Stomach (tissue), 9 donors: ENCODE results near the gene SYDE1. TPM values are rescaled to one million over a fixed set of nuclear protein-coding genes. Genes with fewer than 3 reads are reported as not detected.

Source experiments
- DNase-seq, 2 donors: peaks; one replicate each; pipeline versions ENCODE4 v3.0.0 to v3.0.0-alpha.2; 2013 to 2019
- H3K27ac ChIP-seq, 5 donors: fragments of 200-600 bp in 4 of 5; sonication (generic) in 4 of 5; one replicate each; pipeline ENCODE4 v1.5.1; 2013 to 2019; ENCODE audit warnings: mild to moderate bottlenecking in 1 of 5, moderate library complexity in 1 of 5
- H3K27me3 ChIP-seq, 3 donors: fragments of 200-600 bp; sonication (generic); one replicate each; pipeline ENCODE4 v1.5.1; 2017 to 2019; ENCODE audit warnings: mixed run types in 1 of 3
- H3K36me3 ChIP-seq, 4 donors: fragments of 200-600 bp; sonication (generic); 1 replicate in 3 of 4; 2 replicates in 1 of 4; pipeline ENCODE4 v1.5.1; 2016 to 2019
- H3K4me1 ChIP-seq, 4 donors: fragments of 200-600 bp; sonication (generic); one replicate each; pipeline ENCODE4 v1.5.1; 2016 to 2019
- H3K4me3 ChIP-seq, 4 donors: fragments of 200-600 bp; sonication (generic) in 3 of 4; one replicate each; pipeline ENCODE4 v1.5.1; 2016 to 2019; ENCODE audit warnings: mild to moderate bottlenecking in 1 of 4
- H3K9me3 ChIP-seq, 4 donors: fragments of 200-600 bp; sonication (generic); one replicate each; pipeline ENCODE4 v1.5.1; 2016 to 2019
- EP300 ChIP-seq: sonication (generic); formaldehyde crosslinking; IDR thresholded peaks from one replicate; pipeline ENCODE4 v1.6.1; 2017; ENCODE audit warnings: antibody characterized with exemption
- POLR2A ChIP-seq, 4 donors: fragments of 450-650 bp; IDR thresholded peaks; one replicate each; pipeline ENCODE4 v1.6.1; 2016; ENCODE audit warnings: antibody characterized with exemption in 4 of 4, control low read depth in 2 of 4, mild to moderate bottlenecking in 1 of 4, moderate library complexity in 1 of 4
- POLR2AphosphoS5 ChIP-seq, 3 donors: sonication (generic); formaldehyde crosslinking; IDR thresholded peaks; one replicate each; pipeline ENCODE4 v1.6.1; 2016; ENCODE audit warnings: antibody characterized with exemption in 3 of 3
- WGBS, 5 donors: extraction: QIAGEN DNeasy Blood & Tissue Kit in 3 of 5; methylation state at CpG; one replicate each; pipeline versions ENCODE4 v1.1.5 to v1.1.7; 2013 to 2018; 5-methylcytosine and 5-hydroxymethylcytosine counted together
- intact Hi-C: fragments of 100-400 bp; cut with DNase I; formaldehyde crosslinking; loops from one replicate; pipeline ENCODE4 v1.15.1; 2023; ENCODE audit warnings: low total_unique reads
- polyA plus RNA-seq, 3 donors: library from polyadenylated mRNA; stranded (reverse); fragments of 200-250 nt; gene quantifications; one replicate each; pipeline ENCODE4 v1.2.3, GENCODE V29; 2013
- total RNA-seq, 5 donors: library from RNA; depleted of rRNA; stranded (reverse); fragments of >200 nt; gene quantifications; one replicate each; pipeline versions ENCODE4 v1.1.0 to v1.2.3, GENCODE V29; 2014 to 2016
- TF ChIP-seq, protein P1 (sequence below), 7 experiments: fragments of 450-650 bp in 4 of 7; fragments of 200-600 bp in 3 of 7; sonication (generic) in 3 of 7; IDR thresholded peaks; one replicate each; pipeline ENCODE4 v1.5.1; 2016 to 2019; ENCODE audit warnings: antibody characterized with exemption in 7 of 7, control low read depth in 2 of 7, mild to moderate bottlenecking in 1 of 7
- donor health status: healthy with polysubstance abuse.
- donor health status: Bipolar disorder and iron deficiency.
- donor health status: healthy.

SYDE1 gene
- total and polyA plus RNA-seq, 8 donors: 2.0 to 19.6 (median 9.6) TPM

DNA sequence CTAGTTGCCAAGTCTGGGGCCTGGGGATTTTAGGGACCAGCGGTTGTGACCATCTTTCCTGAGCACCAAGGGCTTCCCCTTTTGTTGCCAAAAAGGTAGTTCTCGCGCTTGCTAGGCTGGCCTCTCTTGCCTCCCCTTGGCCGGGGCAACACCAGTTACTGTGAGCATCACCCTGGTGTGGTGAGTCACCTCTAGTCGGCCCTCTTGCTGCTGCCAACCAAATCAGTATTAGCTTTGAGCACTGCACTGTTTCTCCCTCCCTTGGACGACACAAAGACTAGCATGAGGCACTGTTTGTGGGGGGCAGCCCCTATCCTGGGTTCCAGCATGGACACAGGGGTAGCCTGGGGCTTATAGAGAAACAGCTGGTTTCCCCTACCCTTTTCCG is 6.9 kb downstream of the SYDE1 start:
- TF ChIP-seq POLR2A (IDR thresholded peaks at IDR 0.05): no peak
- TF ChIP-seq, protein P1, sequence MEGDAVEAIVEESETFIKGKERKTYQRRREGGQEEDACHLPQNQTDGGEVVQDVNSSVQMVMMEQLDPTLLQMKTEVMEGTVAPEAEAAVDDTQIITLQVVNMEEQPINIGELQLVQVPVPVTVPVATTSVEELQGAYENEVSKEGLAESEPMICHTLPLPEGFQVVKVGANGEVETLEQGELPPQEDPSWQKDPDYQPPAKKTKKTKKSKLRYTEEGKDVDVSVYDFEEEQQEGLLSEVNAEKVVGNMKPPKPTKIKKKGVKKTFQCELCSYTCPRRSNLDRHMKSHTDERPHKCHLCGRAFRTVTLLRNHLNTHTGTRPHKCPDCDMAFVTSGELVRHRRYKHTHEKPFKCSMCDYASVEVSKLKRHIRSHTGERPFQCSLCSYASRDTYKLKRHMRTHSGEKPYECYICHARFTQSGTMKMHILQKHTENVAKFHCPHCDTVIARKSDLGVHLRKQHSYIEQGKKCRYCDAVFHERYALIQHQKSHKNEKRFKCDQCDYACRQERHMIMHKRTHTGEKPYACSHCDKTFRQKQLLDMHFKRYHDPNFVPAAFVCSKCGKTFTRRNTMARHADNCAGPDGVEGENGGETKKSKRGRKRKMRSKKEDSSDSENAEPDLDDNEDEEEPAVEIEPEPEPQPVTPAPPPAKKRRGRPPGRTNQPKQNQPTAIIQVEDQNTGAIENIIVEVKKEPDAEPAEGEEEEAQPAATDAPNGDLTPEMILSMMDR (IDR thresholded peaks at IDR 0.05): no peak
- no peak for TF ChIP-seq POLR2AphosphoS5 (IDR thresholded peaks at IDR 0.05)
- no peak for TF ChIP-seq EP300
- H3K27ac ChIP-seq: peak overlapping the region in 4 of 5 donors; percentile 20 to 71 (median 48)
- DNase-seq: no peak
- H3K4me3 ChIP-seq: no peak overlapping the region
- WGBS, 5 donors: 39 to 82% (median 76%) methylated on average over 4 to 7 of the region's 7 CpGs
- intact Hi-C loops: no loop called here
- H3K9me3 ChIP-seq: no peaks in the 10 kb centered on the region
- peaks cover 41 to 100% (median 94%) of the 10 kb centered on the region in 4 donors for H3K36me3 ChIP-seq
- H3K4me1 ChIP-seq: peaks cover 0 to 20% (median 13%) of the 10 kb centered on the region in 4 donors
- peaks cover 0 to 3% (median 0%) of the 10 kb centered on the region in 3 donors for H3K27me3 ChIP-seq

DNA sequence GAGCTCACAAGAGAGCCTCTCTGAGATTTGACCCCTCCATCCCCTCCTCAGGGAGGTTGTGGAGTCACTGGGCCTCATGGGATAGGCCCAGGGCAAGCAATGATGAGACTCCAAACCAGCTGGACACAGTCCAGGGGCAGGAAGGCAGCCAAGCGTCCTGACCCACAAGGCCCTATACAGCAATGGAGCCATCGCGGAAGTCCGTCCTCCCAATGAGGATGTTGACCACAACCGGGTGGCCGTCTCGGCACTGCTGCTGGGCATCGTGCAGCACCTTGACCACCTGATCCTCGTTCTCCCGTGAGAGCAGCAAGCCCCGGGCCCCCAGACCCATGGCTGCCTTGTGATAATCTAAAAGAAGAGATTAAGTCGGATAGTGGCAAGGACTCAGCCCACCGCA is 7.9 kb downstream of the SYDE1 start:
- Histone ChIP-seq H3K4me1 (peaks cover 0 to 18% (median 11%) of the 10 kb centered on the region in 4 donors), H3K4me3 (no peak overlapping the region), H3K9me3 (no peaks in the 10 kb centered on the region), H3K36me3 (peaks cover 50 to 100% (median 95%) of the 10 kb centered on the region in 4 donors), H3K27me3 (no peaks in the 10 kb centered on the region), H3K27ac (peak overlapping the region in 4 of 5 donors; percentile 34 to 71 (median 54))
- DNase-seq: peak; percentile 43 to 72
- 46 to 78% (median 58%) methylated on average over 8 to 13 of the region's 13 CpGs for WGBS, 5 donors
- TF ChIP-seq, protein P1 (IDR thresholded peaks at IDR 0.05): no peak
- TF ChIP-seq POLR2AphosphoS5 (IDR thresholded peaks at IDR 0.05): peak in 1 of 3 donors; percentile 23
- intact Hi-C loops: no loop called here

DNA sequence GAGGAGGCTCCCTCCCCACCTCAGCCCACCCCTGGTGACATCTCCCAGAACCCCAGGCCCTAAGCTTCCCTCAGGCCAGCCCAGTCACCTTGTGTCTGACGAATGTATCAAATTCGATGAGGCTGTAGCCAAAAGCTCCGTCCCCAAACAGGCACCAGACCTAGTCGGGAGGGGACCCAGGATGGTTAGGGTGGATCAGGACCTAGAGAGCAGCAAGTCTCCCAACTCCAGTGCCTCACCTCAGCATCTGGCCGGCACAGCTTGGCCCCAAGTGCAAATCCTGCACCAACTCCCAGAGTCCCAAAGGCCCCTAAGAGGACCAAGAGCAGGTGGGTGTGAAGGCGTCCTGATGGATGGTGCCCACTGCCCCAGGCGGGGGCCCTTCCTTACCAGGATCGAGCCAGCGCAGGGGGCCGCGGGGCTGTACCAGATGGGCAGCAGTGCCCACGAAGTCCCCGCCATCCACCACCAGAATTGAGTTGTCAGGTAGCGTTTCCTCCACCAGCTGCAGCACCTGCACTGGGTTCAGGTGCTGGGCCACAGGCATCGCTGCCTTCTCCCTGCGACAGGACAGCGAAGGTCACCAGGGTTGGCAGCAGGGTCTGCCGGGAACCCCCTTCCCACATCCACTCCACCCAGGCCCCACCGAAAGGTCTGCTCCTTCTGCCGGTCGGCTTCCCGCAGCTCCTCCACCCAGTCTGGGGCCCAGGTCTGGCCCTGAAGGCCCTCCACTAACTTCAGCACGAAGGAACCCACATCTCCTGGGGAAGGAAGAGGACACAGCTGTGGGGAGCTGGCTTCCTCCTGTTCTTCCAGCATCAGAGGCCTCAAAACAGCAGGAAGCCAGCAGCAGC is 8.8 kb downstream of the SYDE1 start:
- Histone ChIP-seq H3K27ac (peak overlapping the region in 3 of 5 donors; percentile 47 to 71 (median 61)), H3K36me3 (peaks cover 55 to 100% (median 99%) of the 10 kb centered on the region in 4 donors), H3K4me1 (peaks cover 0 to 18% (median 11%) of the 10 kb centered on the region in 4 donors), H3K4me3 (no peak overlapping the region), H3K27me3 (no peaks in the 10 kb centered on the region), H3K9me3 (no peaks in the 10 kb centered on the region)
- TF ChIP-seq EP300 (no peak), POLR2A (IDR thresholded peaks at IDR 0.05) (no peak), POLR2AphosphoS5 (IDR thresholded peaks at IDR 0.05) (no peak)
- TF ChIP-seq, protein P1 (IDR thresholded peaks at IDR 0.05): no peak
- WGBS, 5 donors: 81 to 91% (median 84%) methylated on average over 14 to 23 of the region's 23 CpGs
- no peak for DNase-seq
- intact Hi-C loops: no loop called here

DNA sequence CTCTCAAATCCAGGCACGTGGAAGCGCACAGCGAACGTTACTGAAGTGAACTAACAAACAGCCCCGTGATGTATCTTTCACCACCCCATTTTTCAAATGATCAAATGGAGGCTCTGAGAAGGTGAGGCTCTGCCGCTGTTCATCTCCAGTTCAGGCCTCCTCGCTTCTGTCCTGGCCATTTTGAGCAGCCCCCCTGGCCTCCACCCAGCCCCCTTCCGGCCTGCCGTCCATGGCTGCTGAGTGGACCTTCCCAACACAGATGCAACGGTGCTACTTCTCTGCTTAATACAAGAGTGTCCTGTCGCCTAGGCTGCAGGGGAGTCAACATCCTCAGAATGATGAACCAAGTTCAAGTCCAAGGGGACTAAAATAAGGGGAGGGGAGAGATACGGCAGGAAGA is 9.7 kb downstream of the SYDE1 start:
- H3K27ac ChIP-seq: no peak overlapping the region

More for the DNA sequence above, 9.7 kb downstream of the SYDE1 start:
- H3K4me3 ChIP-seq: no peak overlapping the region
- intact Hi-C loops: no loop called here
- H3K4me1 ChIP-seq: peaks cover 0 to 18% (median 11%) of the 10 kb centered on the region in 4 donors
- 89 to 94% (median 91%) methylated on average over 12 of the region's 12 CpGs for WGBS, 5 donors
- no peaks in the 10 kb centered on the region for H3K27me3 ChIP-seq
- no peaks in the 10 kb centered on the region for H3K9me3 ChIP-seq
- DNase-seq: no peak
- no peak for TF ChIP-seq EP300
- TF ChIP-seq POLR2A (IDR thresholded peaks at IDR 0.05): no peak
- TF ChIP-seq, protein P1 (IDR thresholded peaks at IDR 0.05): no peak
- TF ChIP-seq POLR2AphosphoS5 (IDR thresholded peaks at IDR 0.05): no peak
- H3K36me3 ChIP-seq: peaks cover 60 to 100% (median 99%) of the 10 kb centered on the region in 4 donors
